H1 (cell line): ENCODE measurements around the gene OGFOD2. TPM values are rescaled to one million over a fixed set of nuclear protein-coding genes. Genes with fewer than 3 reads are reported as not detected.

Source experiments
- CTCF ChIA-PET: fragments of 300-600 bp; sonication (Branson Sonifier 250); formaldehyde crosslinking; loops from one replicate; lab custom pipeline; 2021; ENCODE audit not compliant: partially characterized antibody; lab: Charles Lee
- POLR2A ChIA-PET: fragments of 300-600 bp; sonication (Branson Sonifier 250); formaldehyde crosslinking; loops from one replicate; lab custom pipeline; 2021; ENCODE audit warnings: inconsistent platforms; ENCODE audit not compliant: partially characterized antibody; lab: Charles Lee
- DNase-seq, 2 experiments: peaks; one replicate each; pipeline versions ENCODE4 v3.0.0 to v3.0.0-alpha.2; 2010 to 2022; ENCODE audit warnings: low spot score in 2 of 2, low read depth in 1 of 2, mixed read lengths in 1 of 2
- FAIRE-seq: peaks from 2 replicates; lab custom pipeline; 2011; peaks lifted over from hg19 to GRCh38; lab: Jason Lieb, UNC
- H2AFZ ChIP-seq: 2 replicates; pipeline ENCODE4 v1.8.1; 2012; ENCODE audit warnings: low read length, inconsistent platforms
- H2AK5ac ChIP-seq: 2 replicates; pipeline ENCODE4 v1.6.1; 2013; ENCODE audit warnings: low read depth, low read length
- H2BK120ac ChIP-seq: replicated peaks from 2 replicates; pipeline ENCODE3; 2013; ENCODE audit warnings: low read depth, low read length, inconsistent platforms
- H2BK12ac ChIP-seq: 2 replicates; pipeline ENCODE4 v1.6.1; 2013; ENCODE audit warnings: low read depth, low read length
- H2BK15ac ChIP-seq: 2 replicates; pipeline ENCODE4 v1.6.1; 2013; ENCODE audit warnings: low read length
- H2BK20ac ChIP-seq: 2 replicates; pipeline ENCODE4 v1.6.1; 2013; ENCODE audit warnings: low read length
- H2BK5ac ChIP-seq: 2 replicates; pipeline ENCODE4 v1.6.1; 2013; ENCODE audit warnings: low read depth, low read length
- H3K14ac ChIP-seq: 2 replicates; pipeline ENCODE4 v1.6.1; 2013; ENCODE audit warnings: inconsistent platforms; ENCODE audit not compliant: insufficient read length
- H3K18ac ChIP-seq: 2 replicates; pipeline ENCODE4 v1.6.1; 2013; ENCODE audit warnings: low read length; ENCODE audit errors: extremely low read depth
- H3K23ac ChIP-seq: 2 replicates; pipeline ENCODE4 v1.6.1; 2013; ENCODE audit warnings: inconsistent platforms; ENCODE audit not compliant: insufficient read length
- H3K23me2 ChIP-seq: 2 replicates; pipeline ENCODE4 v1.6.1; 2013; ENCODE audit warnings: low read depth, low read length
- H3K27ac ChIP-seq: 2 replicates; pipeline ENCODE4 v1.6.1; 2011; ENCODE audit warnings: low read depth, low read length, inconsistent platforms
- H3K27me3 ChIP-seq, 4 experiments: replicated peaks in 1 of 4; 1 replicate in 1 of 4; 2 replicates in 3 of 4; pipeline versions ENCODE4 v1.6.1 to v1.8.1; 2011 to 2013; ENCODE audit warnings: low read length in 3 of 4, mild to moderate bottlenecking in 3 of 4, inconsistent platforms in 2 of 4, mixed read lengths in 2 of 4, moderate library complexity in 1 of 4; ENCODE audit not compliant: control insufficient read depth in 3 of 4, insufficient read depth in 3 of 4; ENCODE audit errors: extremely low read depth in 1 of 4
- H3K36me3 ChIP-seq, 4 experiments: 2 replicates each; pipeline versions ENCODE4 v1.6.1 to v1.8.1; 2011 to 2013; ENCODE audit warnings: mild to moderate bottlenecking in 4 of 4, low read length in 3 of 4, moderate library complexity in 2 of 4, control low read depth in 1 of 4, inconsistent platforms in 1 of 4; ENCODE audit not compliant: insufficient read depth in 4 of 4, control insufficient read depth in 2 of 4
- H3K4ac ChIP-seq: replicated peaks from 2 replicates; pipeline ENCODE3; 2013; ENCODE audit warnings: low read length, low read depth, mixed read lengths, inconsistent platforms; ENCODE audit not compliant: insufficient read length
- H3K4me1 ChIP-seq, 4 experiments: replicated peaks in 1 of 4; 1 replicate in 1 of 4; 2 replicates in 3 of 4; pipeline versions ENCODE4 v1.6.1 to v1.8.1; 2011 to 2013; ENCODE audit warnings: low read length in 3 of 4, inconsistent platforms in 2 of 4, mixed read lengths in 1 of 4; ENCODE audit not compliant: insufficient read depth in 4 of 4, control insufficient read depth in 3 of 4
- H3K4me2 ChIP-seq, 2 experiments: 2 replicates each; pipeline versions ENCODE4 v1.6.1 to v1.8.1; 2011 to 2013; ENCODE audit warnings: low read depth in 2 of 2, low read length in 2 of 2, control low read depth in 1 of 2, inconsistent platforms in 1 of 2, mild to moderate bottlenecking in 1 of 2; ENCODE audit not compliant: insufficient read depth in 1 of 2
- H3K4me3 ChIP-seq, 4 experiments: fragments of 200-600, 300-600 bp in 1 of 4; sonication (generic), shearing (Covaris generic), sonication (Bioruptor Twin) in 1 of 4; 2 replicates each; pipeline versions ENCODE4 v1.5.1 to v1.8.1; 2011 to 2016; ENCODE audit warnings: low read length in 4 of 4, low read depth in 3 of 4, control low read depth in 2 of 4, inconsistent platforms in 2 of 4, mild to moderate bottlenecking in 2 of 4, mixed read lengths in 1 of 4, moderate library complexity in 1 of 4; ENCODE audit not compliant: insufficient read depth in 2 of 4; ENCODE audit errors: extremely low read depth in 1 of 4
- H3K56ac ChIP-seq: replicated peaks from 2 replicates; pipeline ENCODE3; 2013; ENCODE audit warnings: low read depth, mild to moderate bottlenecking, mixed read lengths, low read length, inconsistent platforms; ENCODE audit not compliant: insufficient read length
- H3K79me1 ChIP-seq: 2 replicates; pipeline ENCODE4 v1.6.1; 2013; ENCODE audit warnings: low read depth, low read length, control low read depth
- H3K79me2 ChIP-seq, 2 experiments: 2 replicates each; pipeline versions ENCODE4 v1.6.1 to v1.8.1; 2012 to 2013; ENCODE audit warnings: low read length in 2 of 2, mild to moderate bottlenecking in 2 of 2, inconsistent platforms in 1 of 2; ENCODE audit not compliant: insufficient read depth in 2 of 2, control insufficient read depth in 1 of 2
- H3K9ac ChIP-seq, 4 experiments: replicated peaks in 1 of 4; 1 replicate in 1 of 4; 2 replicates in 3 of 4; pipeline versions ENCODE4 v1.6.1 to v1.8.1; 2011 to 2013; ENCODE audit warnings: low read depth in 3 of 4, low read length in 3 of 4, control low read depth in 2 of 4, mild to moderate bottlenecking in 2 of 4, moderate library complexity in 2 of 4, inconsistent platforms in 1 of 4; ENCODE audit errors: extremely low read depth in 1 of 4
- H3K9me3 ChIP-seq, 2 experiments: 2 replicates each; pipeline versions ENCODE4 v1.6.1 to v1.8.1; 2012 to 2013; ENCODE audit warnings: mild to moderate bottlenecking in 2 of 2, moderate library complexity in 2 of 2, control low read depth in 1 of 2, inconsistent platforms in 1 of 2, low read depth in 1 of 2, low read length in 1 of 2, mixed read lengths in 1 of 2; ENCODE audit not compliant: insufficient read depth in 2 of 2
- H4K20me1 ChIP-seq, 2 experiments: replicated peaks in 1 of 2; 2 replicates each; pipeline versions ENCODE3 to v1.8.1; 2011 to 2013; ENCODE audit warnings: inconsistent platforms in 2 of 2, low read length in 2 of 2, mild to moderate bottlenecking in 1 of 2; ENCODE audit not compliant: insufficient read depth in 2 of 2, control insufficient read depth in 1 of 2
- H4K5ac ChIP-seq: 2 replicates; pipeline ENCODE4 v1.6.1; 2013; ENCODE audit warnings: low read length, low read depth, mixed read lengths, inconsistent platforms; ENCODE audit not compliant: insufficient read length
- H4K8ac ChIP-seq: 2 replicates; pipeline ENCODE4 v1.8.0; 2013; ENCODE audit warnings: mild to moderate bottlenecking, moderate library complexity, low read length, inconsistent platforms; ENCODE audit not compliant: insufficient read depth; ENCODE audit errors: extremely low read depth
- H4K91ac ChIP-seq: replicated peaks from 2 replicates; pipeline ENCODE3; 2013; ENCODE audit warnings: low read length, mixed read lengths, inconsistent platforms; ENCODE audit not compliant: insufficient read length
- CBX5 ChIP-seq: fragments of 300-800, 300-1000 bp; sonication (generic); IDR thresholded peaks from 2 replicates; pipeline ENCODE4 v1.7.1; 2016; ENCODE audit warnings: antibody characterized with exemption, low read length, low read depth
- CHD1 ChIP-seq: IDR thresholded peaks from 2 replicates; pipeline ENCODE4 v1.6.1; 2012; ENCODE audit warnings: low read depth, low read length, improper control_type of control experiment
- EZH2 ChIP-seq: fragments of 200-600 bp; sonication (generic); IDR thresholded peaks from 2 replicates; pipeline ENCODE4 v1.7.1; 2012; ENCODE audit warnings: low read depth, mild to moderate bottlenecking, moderate library complexity, low read length, inconsistent platforms; ENCODE audit not compliant: severe bottlenecking
- HDAC2 ChIP-seq, 2 experiments: fragments of 300-600 bp in 1 of 2; sonication (generic) in 1 of 2; IDR thresholded peaks; 2 replicates each; pipeline ENCODE4 v1.6.1; 2011 to 2012; ENCODE audit warnings: low read depth in 2 of 2, low read length in 2 of 2, mild to moderate bottlenecking in 2 of 2, moderate library complexity in 2 of 2, borderline replicate concordance in 1 of 2, inconsistent platforms in 1 of 2
- TAF1 ChIP-seq: IDR thresholded peaks from 2 replicates; pipeline ENCODE4 v1.6.1; 2011; ENCODE audit warnings: mild to moderate bottlenecking, low read depth, low read length
- WGBS, 2 experiments: shearing (Covaris generic) in 1 of 2; methylation state at CpG; one replicate each; pipeline versions ENCODE4 v1.1.6 to v1.1.7; 2013 to 2015; ENCODE audit warnings: low lambda C conversion rate in 2 of 2, mixed read lengths in 2 of 2, inconsistent platforms in 1 of 2, low coverage in 1 of 2, missing lambda C conversion rate in 1 of 2; ENCODE audit not compliant: insufficient replicate concordance in 2 of 2, insufficient coverage in 1 of 2, insufficient read length in 1 of 2; ENCODE audit errors: extremely low coverage in 1 of 2, missing lambda C conversion rate in 1 of 2; 5-methylcytosine and 5-hydroxymethylcytosine counted together
- polyA plus RNA-seq, 7 experiments: library from polyadenylated mRNA; depleted of rRNA in 3 of 7; stranded (reverse) in 5 of 7; unstranded in 2 of 7; fragments of >200 nt in 5 of 7; fragments of 200-250 nt in 2 of 7; gene quantifications; 1 replicate in 5 of 7; 2 replicates in 1 of 7; 4 replicates in 1 of 7; pipeline versions ENCODE4 v1.2.1 to v1.2.3, GENCODE V29; 2011 to 2013; ENCODE audit warnings: missing spikeins in 2 of 7, mixed read lengths in 2 of 7
- total RNA-seq: library from RNA; stranded (reverse); fragmentation: NEBNext Ultra II Directional; extraction: Animal tissue kit (Norgen Biotek cat#: 25700); gene quantifications from 2 replicates; pipeline ENCODE4 v1.2.1, GENCODE V29; 2021
- TF ChIP-seq, protein P1 (sequence below), 3 experiments: IDR thresholded peaks; 1 replicate in 2 of 3; 2 replicates in 1 of 3; pipeline versions ENCODE4 v1.5.1 to v1.6.1; 2011; ENCODE audit warnings: low read length in 3 of 3, mild to moderate bottlenecking in 3 of 3, inconsistent platforms in 2 of 3, low read depth in 1 of 3, moderate library complexity in 1 of 3; ENCODE audit not compliant: insufficient read depth in 1 of 3; ENCODE audit errors: control extremely low read depth in 1 of 3

OGFOD2 gene
- total and polyA plus RNA-seq, 2 of the 8 experiments (the other 6 are each of a cell fraction or from before 2014, with no cell fraction given): 17.3 to 20.3 TPM

DNA sequence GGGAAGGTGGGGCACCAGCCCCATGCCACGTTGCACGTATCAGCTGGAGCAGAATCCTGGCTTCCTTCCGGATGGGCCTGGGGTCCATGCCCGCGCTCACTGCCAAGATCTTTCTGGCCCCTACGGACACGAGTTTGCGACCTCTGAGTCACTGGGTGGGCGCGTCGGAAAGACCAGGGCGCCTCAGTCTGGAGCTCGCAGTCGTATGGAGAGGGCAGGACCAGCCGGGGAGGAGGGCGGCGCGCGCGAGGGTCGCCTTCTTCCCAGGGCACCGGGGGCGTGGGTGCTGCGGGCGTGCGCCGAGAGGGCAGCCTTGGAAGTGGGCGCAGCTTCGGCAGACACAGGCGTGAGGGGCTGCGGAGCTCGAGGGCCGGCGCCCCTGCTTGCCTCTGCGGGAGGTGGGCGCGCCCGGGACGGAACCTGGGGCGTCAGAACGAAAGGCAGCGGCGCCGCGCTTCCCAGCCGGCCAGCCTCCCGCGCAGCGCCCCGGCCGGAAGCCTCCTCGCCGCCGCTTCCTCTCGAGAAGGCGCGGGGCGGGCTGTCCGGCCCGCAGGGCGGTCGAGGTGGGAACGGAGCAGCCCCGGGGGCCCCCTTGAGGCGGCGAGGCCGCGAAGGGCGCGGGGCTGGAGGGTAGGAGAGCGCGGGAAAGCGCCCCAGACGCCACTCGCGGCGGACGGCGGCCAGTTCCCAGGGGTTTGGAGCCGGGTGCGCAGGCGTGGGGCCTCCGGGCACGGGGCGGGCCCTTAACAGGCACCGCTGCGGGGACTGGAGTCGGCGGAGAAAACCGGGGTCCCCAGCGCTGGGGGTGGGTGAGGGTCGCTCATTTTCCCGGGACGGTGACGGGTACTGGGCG is 5.4 kb downstream of the OGFOD2 start, which contains the start of gene ARL6IP4:
ARL6IP4 (plus strand) TSS at position 499 of the 853 bp plus-strand sequence. CDS start 459 bp downstream, outside the sequence.
- CTCF ChIA-PET: interaction anchor here (0.6 to 1.8 kb wide), 6 partner anchors 113 to 490 kb away, joined by 3 to 5 read pairs (median 4); partner anchors contain the start of genes MPHOSPH9 and MTRFR
- Histone ChIP-seq H2BK5ac (peak within 1 kb of the TSS; percentile 87; the same call in 1 of the 2 replicates), H4K8ac (peak within 1 kb of the TSS; percentile 95), H3K23ac (no peak within 1 kb of the TSS), H4K20me1 (peaks cover 0 to 12% of the 10 kb centered on the region in 2 experiments), H3K9me3 (no peaks in the 10 kb centered on the region), H3K18ac (peak within 1 kb of the TSS; percentile 71), H3K23me2 (peaks cover 20% of the 10 kb centered on the region; the same call in 1 of the 2 replicates), H3K79me2 (peaks cover 0 to 11% of the 10 kb centered on the region in 2 experiments; a peak in 1 of 4 replicates), H2BK12ac (0 out of 2 replicates have a peak within 1 kb of the TSS, but pooled peaks have one; percentile 39), H3K4me2 (peak within 1 kb of the TSS; percentile 90 to 95), H3K4ac (peak within 1 kb of the TSS; percentile 48), H3K4me3 (peak within 1 kb of the TSS; percentile 77 to 92 (median 85)), H3K27me3 (no peaks in the 10 kb centered on the region), H2BK15ac (0 out of 2 replicates have a peak within 1 kb of the TSS, but pooled peaks have one; percentile 16), H3K9ac (peak within 1 kb of the TSS; percentile 66 to 88 (median 78)), H3K56ac (peak within 1 kb of the TSS; percentile 47), H2BK20ac (no peak within 1 kb of the TSS), H3K14ac (no peak within 1 kb of the TSS), H4K5ac (peak within 1 kb of the TSS; percentile 28), H3K27ac (peak within 1 kb of the TSS; percentile 47), H3K36me3 (peaks cover 0 to 6% (median 1%) of the 10 kb centered on the region in 4 experiments; a peak in 2 of 8 replicates), H4K91ac (peak within 1 kb of the TSS; percentile 82), H3K4me1 (peaks cover 0 to 20% (median 11%) of the 10 kb centered on the region in 4 experiments; a peak in 6 of 7 replicates), H2BK120ac (no peak within 1 kb of the TSS), H2AK5ac (peak within 1 kb of the TSS; percentile 88; the same call in 1 of the 2 replicates), H2AFZ (peak within 1 kb of the TSS; percentile 42; the same call in 1 of the 2 replicates), H3K79me1 (peaks cover 7% of the 10 kb centered on the region; the same call in 1 of the 2 replicates)
- POLR2A ChIA-PET: interaction anchor here (0.8 to 2.8 kb wide), 16 partner anchors 10 to 252 kb away, joined by 3 to 13 read pairs (median 3); partner anchors contain the start of genes MPHOSPH9 and MTRFR
- FAIRE-seq: no peak
- 4% methylated on average over 69 of the region's 96 CpGs; no CpG with 5 or more reads in 1 of the 2 experiments for WGBS, 2 experiments
- peak in 1 of 2 experiments; percentile 78 for DNase-seq
- TF ChIP-seq HDAC2 (IDR thresholded peaks at IDR 0.05; ENCODE audit: borderline replicate concordance in 1 of 2, low read depth in 2 of 2, low read length in 2 of 2) (no peak), CBX5 (no peak), CHD1 (no peak), EZH2 (no peak), TAF1 (peak; percentile 70)
- TF ChIP-seq, protein P1, sequence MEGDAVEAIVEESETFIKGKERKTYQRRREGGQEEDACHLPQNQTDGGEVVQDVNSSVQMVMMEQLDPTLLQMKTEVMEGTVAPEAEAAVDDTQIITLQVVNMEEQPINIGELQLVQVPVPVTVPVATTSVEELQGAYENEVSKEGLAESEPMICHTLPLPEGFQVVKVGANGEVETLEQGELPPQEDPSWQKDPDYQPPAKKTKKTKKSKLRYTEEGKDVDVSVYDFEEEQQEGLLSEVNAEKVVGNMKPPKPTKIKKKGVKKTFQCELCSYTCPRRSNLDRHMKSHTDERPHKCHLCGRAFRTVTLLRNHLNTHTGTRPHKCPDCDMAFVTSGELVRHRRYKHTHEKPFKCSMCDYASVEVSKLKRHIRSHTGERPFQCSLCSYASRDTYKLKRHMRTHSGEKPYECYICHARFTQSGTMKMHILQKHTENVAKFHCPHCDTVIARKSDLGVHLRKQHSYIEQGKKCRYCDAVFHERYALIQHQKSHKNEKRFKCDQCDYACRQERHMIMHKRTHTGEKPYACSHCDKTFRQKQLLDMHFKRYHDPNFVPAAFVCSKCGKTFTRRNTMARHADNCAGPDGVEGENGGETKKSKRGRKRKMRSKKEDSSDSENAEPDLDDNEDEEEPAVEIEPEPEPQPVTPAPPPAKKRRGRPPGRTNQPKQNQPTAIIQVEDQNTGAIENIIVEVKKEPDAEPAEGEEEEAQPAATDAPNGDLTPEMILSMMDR (IDR thresholded peaks at IDR 0.05; ENCODE audit: control extremely low read depth in 1 of 3, insufficient read depth in 1 of 3, low read depth in 1 of 3, low read length in 3 of 3): no peak
